K562 (cell line): ENCODE measurements around the gene AGR2. TPM values are rescaled to one million over a fixed set of nuclear protein-coding genes. Genes with fewer than 3 reads are reported as not detected.

Experiments
- ATAC-seq: fragments of 200-7000 bp; cut with Tn5 transposase; 3 replicates; pipeline ENCODE4 v1.9.1; 2020; ENCODE audit warnings: moderate library complexity
- BruUV-seq: library from RNA; stranded (reverse); fragments of 400-500 nt; replicated peaks from 2 replicates; lab custom pipeline; 2021; lab: Mats Ljungman, UMichigan
- CTCF ChIA-PET: fragments of 300-600 bp; formaldehyde crosslinking; extraction: SDS; loops from one replicate; lab custom pipeline; 2021; ENCODE audit warnings: low intra/inter-chr PET ratio; lab: Yijun Ruan, JAX
- POLR2A ChIA-PET: fragments of 300-600, 350-650 bp; sonication (Branson Sonifier 250); formaldehyde crosslinking; extraction: SDS; loops from one replicate; lab custom pipeline; 2021; ENCODE audit warnings: antibody characterized with exemption, inconsistent platforms; lab: Yijun Ruan, JAX
- DNase-seq, 4 experiments: peaks; one replicate each; pipeline versions ENCODE4 v3.0.0 to v3.0.0-alpha.2; 2011 to 2018; ENCODE audit warnings: low spot score in 3 of 4, mixed read lengths in 3 of 4; ENCODE audit errors: extremely low read depth in 1 of 4
- FAIRE-seq: peaks from 2 replicates; lab custom pipeline; 2011; peaks lifted over from hg19 to GRCh38; lab: Jason Lieb, UNC
- H2AFZ ChIP-seq: 2 replicates; pipeline ENCODE4 v1.6.0; 2011; ENCODE audit warnings: low read depth, low read length, control low read depth, inconsistent platforms
- H3K27ac ChIP-seq: fragments of 200-600 bp; 3 replicates; pipeline ENCODE4 v1.8.0; 2011; ENCODE audit warnings: low read depth, mild to moderate bottlenecking, control low read depth, inconsistent platforms, low read length, moderate library complexity, mixed read lengths; ENCODE audit errors: extremely low read depth
- H3K27me3 ChIP-seq, 2 experiments: fragments of 300-600 bp in 1 of 2; 2 replicates in 1 of 2; 3 replicates in 1 of 2; pipeline versions ENCODE4 v1.6.0 to v1.8.0; 2011; ENCODE audit warnings: inconsistent platforms in 2 of 2, low read length in 2 of 2, mild to moderate bottlenecking in 1 of 2, mixed read lengths in 1 of 2, moderate library complexity in 1 of 2; ENCODE audit not compliant: control insufficient read depth in 2 of 2, insufficient read depth in 2 of 2
- H3K36me3 ChIP-seq: fragments of 300-600 bp; 3 replicates; pipeline ENCODE4 v1.8.0; 2011; ENCODE audit warnings: mild to moderate bottlenecking, low read length, inconsistent platforms; ENCODE audit not compliant: control insufficient read depth, insufficient read depth
- H3K4me1 ChIP-seq, 2 experiments: fragments of 200-600 bp in 1 of 2; replicated peaks in 1 of 2; 2 replicates in 1 of 2; 3 replicates in 1 of 2; pipeline versions ENCODE4 v1.5.1 to v1.8.0; 2011; ENCODE audit warnings: inconsistent platforms in 2 of 2, low read length in 2 of 2, mild to moderate bottlenecking in 1 of 2, mixed read lengths in 1 of 2, moderate library complexity in 1 of 2; ENCODE audit not compliant: control insufficient read depth in 2 of 2, insufficient read depth in 2 of 2
- H3K4me2 ChIP-seq: 2 replicates; pipeline ENCODE4 v1.6.1; 2011; ENCODE audit warnings: low read length, control low read depth, inconsistent platforms, mixed read lengths; ENCODE audit not compliant: insufficient read depth
- H3K4me3 ChIP-seq: fragments of 200-600 bp; sonication (generic), shearing (Covaris generic); 2 replicates; pipeline ENCODE4 v1.5.1; 2016; ENCODE audit warnings: control low read depth, inconsistent platforms
- H3K79me2 ChIP-seq: fragments of 200-600 bp; 3 replicates; pipeline ENCODE4 v1.8.0; 2011; ENCODE audit warnings: low read length, inconsistent platforms; ENCODE audit not compliant: control insufficient read depth, insufficient read depth
- H3K9ac ChIP-seq, 2 experiments: 2 replicates each; pipeline versions ENCODE4 v1.6.0 to v1.6.1; 2011; ENCODE audit warnings: low read depth in 2 of 2, low read length in 2 of 2, control low read depth in 1 of 2, inconsistent platforms in 1 of 2, mild to moderate bottlenecking in 1 of 2, mixed read lengths in 1 of 2; ENCODE audit not compliant: insufficient read depth in 1 of 2
- H3K9me1 ChIP-seq: one replicate; pipeline ENCODE4 v1.6.0; 2011; ENCODE audit warnings: inconsistent platforms, mild to moderate bottlenecking, low read length, moderate library complexity; ENCODE audit not compliant: control insufficient read depth, insufficient read depth
- H3K9me3 ChIP-seq: replicated peaks from 2 replicates; pipeline ENCODE4 v1.5.1; 2011; ENCODE audit warnings: low read depth, low read length, inconsistent platforms; ENCODE audit not compliant: control insufficient read depth, insufficient read depth
- H4K20me1 ChIP-seq: replicated peaks from 2 replicates; pipeline ENCODE4 v1.6.1; 2011; ENCODE audit warnings: low read length, inconsistent platforms, mixed read lengths; ENCODE audit not compliant: control insufficient read depth, insufficient read depth
- BRF1 ChIP-seq: IDR thresholded peaks from 3 replicates; pipeline ENCODE4 v1.6.1; 2011; ENCODE audit warnings: borderline replicate concordance, mild to moderate bottlenecking; ENCODE audit not compliant: insufficient read length; ENCODE audit errors: extremely low read depth
- HDAC8 ChIP-seq: fragments of 450-650 bp; IDR thresholded peaks from 2 replicates; pipeline ENCODE4 v1.6.1; 2016; ENCODE audit warnings: mild to moderate bottlenecking, missing genetic modification characterization, moderate library complexity, missing compliant biosample characterization
- KLF13 ChIP-seq: fragments of 450-650 bp; IDR thresholded peaks from 2 replicates; pipeline ENCODE4 v1.6.1; 2016; ENCODE audit warnings: missing genetic modification characterization, low read depth, mild to moderate bottlenecking, missing compliant biosample characterization, moderate library complexity, borderline replicate concordance
- MEIS2 ChIP-seq: fragments of 450-650 bp; IDR thresholded peaks from 2 replicates; pipeline ENCODE4 v1.6.1; 2014; ENCODE audit warnings: mild to moderate bottlenecking; ENCODE audit not compliant: partially characterized antibody
- STAG1 ChIP-seq: sonication (generic); formaldehyde crosslinking; IDR thresholded peaks from 2 replicates; pipeline ENCODE4 v1.5.0; 2020; ENCODE audit warnings: missing genetic modification reagents, borderline replicate concordance
- ZC3H4 ChIP-seq: sonication (generic); formaldehyde crosslinking; IDR thresholded peaks from 2 replicates; pipeline ENCODE4 v1.9.0; 2021; ENCODE audit warnings: missing genetic modification reagents, borderline replicate concordance
- ZNF224 ChIP-seq: sonication (generic); formaldehyde crosslinking; IDR thresholded peaks from 2 replicates; pipeline ENCODE4 v1.8.0; 2022; ENCODE audit warnings: mild to moderate bottlenecking, missing genetic modification reagents
- ZNF707 ChIP-seq: fragments of 250-450 bp; sonication (Bioruptor Pico); conservative IDR thresholded peaks from 2 replicates; pipeline ENCODE4 v1.8.0; 2022; ENCODE audit warnings: inconsistent platforms, mild to moderate bottlenecking, moderate library complexity
- ZNF764 ChIP-seq: fragments of 250-450 bp; sonication (Bioruptor Pico); IDR thresholded peaks from 2 replicates; pipeline ENCODE4 v1.4.0; 2020; ENCODE audit warnings: low read depth, mild to moderate bottlenecking, moderate library complexity
- WGBS: fragments of 100-300 bp; shearing (Covaris generic); methylation state at CpG from one replicate; pipeline ENCODE4 v1.1.6; 2016; ENCODE audit warnings: low coverage, mixed read lengths; ENCODE audit not compliant: insufficient coverage; ENCODE audit errors: missing lambda C conversion rate; 5-methylcytosine and 5-hydroxymethylcytosine counted together
- in situ Hi-C: fragments of 300-500 bp; cut with MboI; formaldehyde crosslinking; loops from 4 replicates; pipeline ENCODE4 v1.15.0; 2018; ENCODE audit warnings: inconsistent platforms, mixed read lengths
- intact Hi-C: fragments of 100-400 bp; cut with micrococcal nuclease; formaldehyde crosslinking; loops from 2 replicates; pipeline ENCODE4 v1.14.2; 2022
- polyA plus RNA-seq, 8 experiments: library from polyadenylated mRNA; depleted of rRNA in 4 of 8; stranded (reverse) in 5 of 8; unstranded in 3 of 8; fragments of >200 nt; fragmentation: Nextera tagmentation in 2 of 8; fragmentation: Illumina TruSeq in 1 of 8; extraction: Ambion mirVana in 2 of 8; extraction: Trizol in 1 of 8; gene quantifications; 2 replicates each; pipeline versions ENCODE4 v1.2.1 to v1.2.3, GENCODE V29; 2011 to 2014; ENCODE audit warnings: inconsistent platforms in 1 of 8, missing spikeins in 1 of 8
- total RNA-seq, 7 experiments: library from RNA; depleted of rRNA in 6 of 7; stranded (reverse); fragments of >200 nt in 6 of 7; fragmentation: Illumina TruSeq in 2 of 7; extraction: Trizol in 2 of 7; gene quantifications; 2 replicates each; pipeline versions ENCODE4 v1.2.1 to v1.2.3, GENCODE V29; 2011 to 2021; ENCODE audit warnings: low replicate concordance in 1 of 7
- TF ChIP-seq, protein P1 (sequence below): fragments of 250-450 bp; sonication (Bioruptor Pico); IDR thresholded peaks from 2 replicates; pipeline ENCODE4 v1.8.0; 2021; ENCODE audit warnings: borderline replicate concordance, mild to moderate bottlenecking, moderate library complexity; ENCODE audit not compliant: poor library complexity, severe bottlenecking
- TF ChIP-seq, protein P2 (sequence below): fragments of 250-450 bp; sonication (Bioruptor Pico); IDR thresholded peaks from 2 replicates; pipeline ENCODE4 v1.5.0; 2021; ENCODE audit warnings: mild to moderate bottlenecking, moderate library complexity
- TF ChIP-seq, protein P3 (sequence below): IDR thresholded peaks from 3 replicates; pipeline ENCODE4 v1.6.1; 2011; ENCODE audit warnings: borderline replicate concordance, mild to moderate bottlenecking; ENCODE audit not compliant: insufficient read length, insufficient read depth
- TF ChIP-seq, protein P4 (sequence below): fragments of 450-650 bp; IDR thresholded peaks from 2 replicates; pipeline ENCODE4 v1.6.1; 2017; ENCODE audit warnings: mild to moderate bottlenecking, moderate library complexity

AGR2 gene
- total and polyA plus RNA-seq, 9 of the 15 experiments (the other 6 are each of a cell fraction or from before 2014, with no cell fraction given), result 0.66 TPM; not detected in 8

DNA sequence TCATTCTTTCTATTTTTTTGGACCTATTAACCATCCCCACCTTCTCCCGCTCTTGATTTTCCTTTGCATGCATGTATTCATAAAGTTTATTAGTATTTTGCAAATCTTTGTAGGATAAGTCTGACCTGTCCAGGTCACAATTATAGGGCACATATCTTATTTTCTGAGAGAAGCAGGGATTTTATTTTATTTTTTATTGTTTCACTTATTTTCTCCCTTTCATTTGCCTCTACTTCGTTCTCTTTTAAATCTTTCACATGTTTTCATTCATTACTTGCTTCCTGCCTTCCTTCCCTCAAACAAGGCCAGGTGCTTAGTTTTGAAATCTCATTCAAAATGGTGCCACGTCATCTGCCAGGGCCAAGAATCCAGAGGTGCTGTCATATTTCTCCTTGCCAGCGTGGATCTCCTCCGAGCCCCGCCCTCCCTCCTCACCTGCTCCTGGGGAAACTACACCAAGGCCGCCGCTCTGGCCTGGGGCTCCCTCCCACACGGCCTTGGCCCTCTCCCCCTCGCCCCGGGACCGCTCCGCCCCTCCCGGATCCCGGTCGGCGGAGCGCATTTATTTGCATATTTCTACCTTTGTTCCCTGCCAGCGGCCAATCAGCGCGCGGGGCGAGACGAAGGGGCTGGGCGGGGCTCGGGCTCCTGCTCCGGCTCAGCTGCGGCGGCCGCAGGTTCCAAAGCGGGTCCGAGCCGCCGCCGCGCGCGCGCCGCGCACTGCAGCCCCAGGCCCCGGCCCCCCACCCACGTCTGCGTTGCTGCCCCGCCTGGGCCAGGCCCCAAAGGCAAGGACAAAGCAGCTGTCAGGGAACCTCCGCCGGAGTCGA is 51.5 kb downstream of the AGR2 start, which contains the start of gene TSPAN13:
Gene TSPAN13 (plus strand): TSS at position 654 of the 830 bp plus-strand sequence. CDS start 213 bp downstream, outside the sequence.
- Histone ChIP-seq H3K4me3 (peak within 1 kb of the TSS; percentile 72), H3K4me1 (peaks cover 9 to 11% of the 10 kb centered on the region in 2 experiments; a peak in 4 of 5 replicates), H3K4me2 (peak within 1 kb of the TSS; percentile 92), H3K9ac (peak within 1 kb of the TSS; percentile 54 to 97), H3K27ac (peak within 1 kb of the TSS; percentile 63), H3K27me3 (no peaks in the 10 kb centered on the region), H3K9me1 (no peaks in the 10 kb centered on the region), H2AFZ (peak within 1 kb of the TSS; percentile 87), H3K36me3 (no peaks in the 10 kb centered on the region; the same call in 2 of the 3 replicates), H3K9me3 (no peaks in the 10 kb centered on the region), H4K20me1 (no peaks in the 10 kb centered on the region), H3K79me2 (peaks cover 39% of the 10 kb centered on the region)
- CTCF ChIA-PET, result no interaction called here
- POLR2A ChIA-PET, result interaction anchor here (2.2 kb wide), 1 partner anchor 9 kb away, joined by 8 read pairs; no protein-coding TSS in a partner anchor
- WGBS, result 6% methylated on average over 28 of the region's 48 CpGs
- no TSS peak for BruUV-seq
- FAIRE-seq (peak; percentile 77), DNase-seq (peak; percentile 93 to 96 (median 94)), ATAC-seq (peak; percentile 93)
- intact Hi-C loops, result loop anchor here (5.0 to 10.0 kb wide), 4 partner anchors 49 to 489 kb away; partner anchors contain the start of genes ANKMY2, BZW2 and CRPPA
- in situ Hi-C loops, result no loop called here
- TF ChIP-seq MEIS2 (peak; percentile 41), STAG1 (no peak), HDAC8 (tag) (no peak), KLF13 (tag) (peak; percentile 47; the same call in 1 of the 2 replicates), BRF1 (no peak), ZNF764 (CRISPR knock-in tag) (no peak), ZNF224 (no peak), ZNF707 (no peak), ZC3H4 (CRISPR knock-in tag) (no peak)
- TF ChIP-seq, protein P1, sequence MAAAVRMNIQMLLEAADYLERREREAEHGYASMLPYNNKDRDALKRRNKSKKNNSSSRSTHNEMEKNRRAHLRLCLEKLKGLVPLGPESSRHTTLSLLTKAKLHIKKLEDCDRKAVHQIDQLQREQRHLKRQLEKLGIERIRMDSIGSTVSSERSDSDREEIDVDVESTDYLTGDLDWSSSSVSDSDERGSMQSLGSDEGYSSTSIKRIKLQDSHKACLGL (CRISPR knock-in tag), result no peak
- TF ChIP-seq, protein P2, sequence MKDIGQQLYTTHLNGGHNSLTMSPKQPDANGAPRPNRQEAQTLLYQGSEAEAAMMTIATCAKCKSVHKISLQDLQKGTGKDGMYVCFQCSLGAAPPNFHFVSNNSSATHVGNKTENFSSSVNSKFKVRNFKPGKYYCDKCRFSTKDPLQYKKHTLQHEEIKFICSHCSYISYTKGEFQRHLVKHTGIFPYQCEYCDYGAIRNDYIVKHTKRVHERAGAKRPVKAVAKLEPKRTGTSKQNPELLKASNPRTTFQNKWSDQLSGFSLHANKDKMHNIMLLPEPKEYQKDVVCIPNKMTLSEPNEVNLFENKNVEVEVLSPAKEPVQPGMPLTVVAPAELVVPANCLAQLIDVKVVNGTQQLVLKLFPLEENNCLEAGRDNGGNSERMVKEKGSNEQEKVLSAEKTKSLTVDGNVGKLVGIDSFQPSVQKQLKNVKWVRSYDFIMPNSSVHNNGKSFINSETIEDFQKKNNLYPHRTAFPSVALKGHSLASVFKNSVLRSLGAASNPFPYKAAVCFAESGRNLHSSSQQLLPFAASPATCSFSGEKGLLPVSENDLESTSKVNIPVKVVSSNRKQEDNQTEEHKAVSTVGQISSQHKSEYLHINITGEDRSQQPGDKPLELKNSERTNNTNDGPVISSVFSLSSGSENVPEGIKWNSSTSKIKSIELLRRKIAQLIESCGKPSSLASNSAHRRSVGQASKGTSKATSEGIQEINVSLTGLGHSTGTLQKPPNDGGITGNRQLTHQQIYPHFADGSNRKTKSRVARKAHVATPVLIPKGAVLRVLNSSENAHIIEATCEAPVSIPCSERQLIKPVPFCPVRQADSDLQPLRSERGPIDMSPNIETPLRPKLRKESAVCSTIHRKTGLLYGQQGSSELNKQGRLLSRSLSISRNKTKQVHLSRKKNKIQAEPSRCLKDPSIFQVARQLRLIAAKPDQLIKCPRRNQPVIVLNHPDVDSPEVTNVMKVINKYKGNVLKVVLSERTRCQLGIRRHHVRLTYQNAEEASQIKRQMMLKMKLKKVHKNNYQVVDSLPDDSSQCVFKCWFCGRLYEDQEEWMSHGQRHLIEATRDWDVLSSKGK (CRISPR knock-in tag), result no peak
- TF ChIP-seq, protein P3, sequence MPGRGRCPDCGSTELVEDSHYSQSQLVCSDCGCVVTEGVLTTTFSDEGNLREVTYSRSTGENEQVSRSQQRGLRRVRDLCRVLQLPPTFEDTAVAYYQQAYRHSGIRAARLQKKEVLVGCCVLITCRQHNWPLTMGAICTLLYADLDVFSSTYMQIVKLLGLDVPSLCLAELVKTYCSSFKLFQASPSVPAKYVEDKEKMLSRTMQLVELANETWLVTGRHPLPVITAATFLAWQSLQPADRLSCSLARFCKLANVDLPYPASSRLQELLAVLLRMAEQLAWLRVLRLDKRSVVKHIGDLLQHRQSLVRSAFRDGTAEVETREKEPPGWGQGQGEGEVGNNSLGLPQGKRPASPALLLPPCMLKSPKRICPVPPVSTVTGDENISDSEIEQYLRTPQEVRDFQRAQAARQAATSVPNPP, result no peak
- TF ChIP-seq, protein P4, sequence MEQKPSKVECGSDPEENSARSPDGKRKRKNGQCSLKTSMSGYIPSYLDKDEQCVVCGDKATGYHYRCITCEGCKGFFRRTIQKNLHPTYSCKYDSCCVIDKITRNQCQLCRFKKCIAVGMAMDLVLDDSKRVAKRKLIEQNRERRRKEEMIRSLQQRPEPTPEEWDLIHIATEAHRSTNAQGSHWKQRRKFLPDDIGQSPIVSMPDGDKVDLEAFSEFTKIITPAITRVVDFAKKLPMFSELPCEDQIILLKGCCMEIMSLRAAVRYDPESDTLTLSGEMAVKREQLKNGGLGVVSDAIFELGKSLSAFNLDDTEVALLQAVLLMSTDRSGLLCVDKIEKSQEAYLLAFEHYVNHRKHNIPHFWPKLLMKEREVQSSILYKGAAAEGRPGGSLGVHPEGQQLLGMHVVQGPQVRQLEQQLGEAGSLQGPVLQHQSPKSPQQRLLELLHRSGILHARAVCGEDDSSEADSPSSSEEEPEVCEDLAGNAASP, result no peak
